AG04450 (cell line): ENCODE results near the gene GRIA4. TPM values are rescaled to one million over a fixed set of nuclear protein-coding genes. Genes with fewer than 3 reads are reported as not detected.
A peak's percentile ranks its signal among the peaks of the same experiment; 100 is the strongest.

ENCODE experiments used
- CTCF ChIA-PET: fragments of 300-600, 350-600 bp; formaldehyde crosslinking; extraction: SDS; loops from one replicate; lab custom pipeline; 2022; ENCODE audit warnings: antibody characterized with exemption, inconsistent platforms; lab: Charles Lee
- POLR2A ChIA-PET: fragments of 350-600 bp; formaldehyde crosslinking; extraction: SDS; loops from one replicate; lab custom pipeline; 2021; ENCODE audit warnings: antibody characterized with exemption, inconsistent platforms; lab: Yijun Ruan, JAX
- DNase-seq: peaks from one replicate; pipeline ENCODE4 v3.0.0-alpha.2; 2011; ENCODE audit warnings: low read depth, low spot score
- H3K27ac ChIP-seq: one replicate; pipeline ENCODE4 v1.5.1; 2012; ENCODE audit warnings: low read depth, low read length, control low read depth
- H3K27me3 ChIP-seq: one replicate; pipeline ENCODE4 v1.6.0; 2012; ENCODE audit warnings: low read length; ENCODE audit not compliant: control insufficient read depth, insufficient read depth
- H3K4me3 ChIP-seq: 2 replicates; pipeline ENCODE4 v1.5.1; 2011; ENCODE audit warnings: mild to moderate bottlenecking, low read depth, low read length, control low read depth
- H3K9me3 ChIP-seq: 2 replicates; pipeline ENCODE4 v1.5.1; 2012; ENCODE audit warnings: low read length; ENCODE audit not compliant: control insufficient read depth, insufficient read depth
- CTCF ChIP-seq: IDR thresholded peaks from 2 replicates; pipeline ENCODE4 v1.5.1; 2011; ENCODE audit warnings: low read depth, low read length, control low read depth, inconsistent platforms
- polyA minus RNA-seq: library from RNA; depleted of rRNA, polyadenylated mRNA; stranded (reverse); fragments of >200 nt; gene quantifications from 2 replicates; pipeline ENCODE4 v1.2.3, GENCODE V29; 2011; rRNA and poly(A)+ RNA removed
- polyA plus RNA-seq: library from polyadenylated mRNA; depleted of rRNA; stranded (reverse); fragments of >200 nt; gene quantifications from 2 replicates; pipeline ENCODE4 v1.2.3, GENCODE V29; 2011; rRNA removed

Gene GRIA4
- polyA plus RNA-seq (0.33 and 0.64 TPM in 2 replicates), polyA minus RNA-seq (0.64 and 0.91 TPM in 2 replicates)

- DNase-seq, result peak; percentile 16
- CTCF ChIA-PET, result no interaction called here
These were observed at the start of gene GRIA4 for GRCh38 chr11:105609832-105610781. GRIA4 (plus strand) TSS chr11:105610073; CDS start chr11:105610998, 925 bp downstream.

GRCh38 chr11:105573091-105573490 lies 36.8 kb upstream of the GRIA4 start:
- ChIA-PET CTCF (no interaction called here), POLR2A (no interaction called here)
- Histone ChIP-seq H3K27ac (no peak overlapping the region), H3K9me3 (no peaks in the 10 kb centered on the region), H3K27me3 (no peaks in the 10 kb centered on the region), H3K4me3 (no peak overlapping the region)
- no peak for DNase-seq
- no peak for TF ChIP-seq CTCF

More at GRCh38 chr11:105609832-105610781, at the start of gene GRIA4:
- H3K4me3 ChIP-seq, result peak within 1 kb of the TSS; percentile 69
- TF ChIP-seq CTCF, result 0 out of 2 replicates have a peak, but pooled peaks have one; percentile 1
- H3K27ac ChIP-seq, result no peak within 1 kb of the TSS
- no peaks in the 10 kb centered on the region for H3K9me3 ChIP-seq
- POLR2A ChIA-PET, result no interaction called here
- no peaks in the 10 kb centered on the region for H3K27me3 ChIP-seq

GRCh38 chr11:105574974-105575373 lies 34.9 kb upstream of the GRIA4 start:
- H3K27me3 ChIP-seq, result no peaks in the 10 kb centered on the region
- ChIA-PET POLR2A (no interaction called here), CTCF (no interaction called here)
- no peak overlapping the region for H3K4me3 ChIP-seq
- no peaks in the 10 kb centered on the region for H3K9me3 ChIP-seq
- DNase-seq, result no peak
- no peak for TF ChIP-seq CTCF
- H3K27ac ChIP-seq, result no peak overlapping the region

GRCh38 chr11:105577641-105578040 lies 32.2 kb upstream of the GRIA4 start:
- DNase-seq, result peak; percentile 3
- ChIA-PET POLR2A (no interaction called here), CTCF (no interaction called here)
- Histone ChIP-seq H3K9me3 (no peaks in the 10 kb centered on the region), H3K27me3 (no peaks in the 10 kb centered on the region), H3K27ac (no peak overlapping the region), H3K4me3 (no peak overlapping the region)
- TF ChIP-seq CTCF, result peak; percentile 39

GRCh38 chr11:105579111-105579510 lies 30.8 kb upstream of the GRIA4 start:
- POLR2A ChIA-PET, result no interaction called here
- no peak for DNase-seq

More at GRCh38 chr11:105579111-105579510, 30.8 kb upstream of the GRIA4 start:
- H3K4me3 ChIP-seq, result no peak overlapping the region
- H3K27me3 ChIP-seq, result no peaks in the 10 kb centered on the region
- no peaks in the 10 kb centered on the region for H3K9me3 ChIP-seq
- TF ChIP-seq CTCF, result peak; percentile 12; the same call in 1 of the 2 replicates
- no peak overlapping the region for H3K27ac ChIP-seq
- CTCF ChIA-PET, result no interaction called here
